Measurements from ENCODE around the gene KRT84.
"Not testable (repeated sequence)": the region's sequence is repeated elsewhere in the genome, so short reads cannot be mapped to it uniquely, and the experiment has no call there.

Gene KRT84

GRCh38 chr12:52411815-52412214, 26.4 kb upstream of the KRT84 start:
- no peak for DNase-seq (ENCODE audit: low read depth in 2 of 2)

DNA sequence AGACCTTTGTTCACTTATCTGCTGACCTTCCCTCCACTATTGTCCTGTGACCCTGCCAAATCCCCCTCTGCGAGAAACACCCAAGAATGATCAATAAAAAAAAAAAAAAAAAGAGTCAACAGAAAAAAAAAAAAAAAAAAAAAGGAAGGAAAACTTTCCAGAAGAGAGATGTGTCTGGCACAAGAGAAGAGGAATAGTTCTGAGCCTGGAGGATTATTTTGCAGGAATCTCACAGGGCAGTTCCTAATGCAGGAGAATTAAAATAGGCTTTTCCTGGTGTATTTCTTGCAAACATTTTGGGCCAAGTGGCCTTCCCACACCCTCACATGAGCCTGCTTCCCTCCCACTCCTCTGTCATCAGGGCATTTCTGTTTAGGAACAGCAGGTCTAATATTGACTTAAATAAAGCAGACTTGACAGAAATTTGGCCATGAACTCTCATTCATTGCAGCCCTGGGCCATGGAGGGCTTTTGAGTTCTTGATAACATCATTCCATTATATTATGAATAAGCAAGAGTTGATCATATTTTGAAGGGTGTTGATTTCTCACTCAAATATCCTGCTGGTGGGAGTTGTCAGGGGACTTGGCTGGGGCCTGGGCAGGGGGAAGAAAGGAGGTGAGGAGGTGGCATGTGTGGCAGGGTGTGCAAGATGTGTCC, 25.3 kb upstream of the KRT84 start:
- DNase-seq (ENCODE audit: low read depth in 2 of 2), result not testable (repeated sequence)

DNA sequence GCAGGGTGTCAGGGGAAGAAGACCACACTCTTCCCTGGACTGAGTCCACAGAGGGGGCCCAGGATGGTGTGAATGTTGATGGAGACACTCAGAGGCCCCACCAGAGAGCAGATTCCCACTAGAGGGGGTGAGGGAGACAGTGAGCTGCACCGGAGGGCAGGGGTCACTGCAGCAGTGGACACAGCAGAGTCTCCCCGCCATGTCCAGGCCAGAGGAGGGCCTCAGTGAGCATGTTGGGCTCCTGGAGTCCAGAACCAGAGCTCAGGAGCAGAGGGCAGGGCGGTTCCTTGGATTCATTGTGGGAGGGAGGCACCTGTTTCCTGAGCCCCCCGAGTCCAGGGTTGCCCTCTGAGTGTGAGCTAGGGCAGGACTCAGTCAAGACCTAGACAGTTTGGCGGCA, 22.5 kb upstream of the KRT84 start:
- DNase-seq (ENCODE audit: low read depth in 2 of 2), result no peak

GRCh38 chr12:52405922-52406385, 20.5 kb upstream of the KRT84 start, which contains the start of gene KRT82:
Gene KRT82 (minus strand): TSS chr12:52406335. CDS start chr12:52406277, 58 bp downstream.
- no peak for DNase-seq (ENCODE audit: low read depth in 2 of 2)

- no peak for DNase-seq (ENCODE audit: low read depth in 2 of 2)
These were observed 19.5 kb upstream of the KRT84 start for GRCh38 chr12:52404951-52405350.

DNA sequence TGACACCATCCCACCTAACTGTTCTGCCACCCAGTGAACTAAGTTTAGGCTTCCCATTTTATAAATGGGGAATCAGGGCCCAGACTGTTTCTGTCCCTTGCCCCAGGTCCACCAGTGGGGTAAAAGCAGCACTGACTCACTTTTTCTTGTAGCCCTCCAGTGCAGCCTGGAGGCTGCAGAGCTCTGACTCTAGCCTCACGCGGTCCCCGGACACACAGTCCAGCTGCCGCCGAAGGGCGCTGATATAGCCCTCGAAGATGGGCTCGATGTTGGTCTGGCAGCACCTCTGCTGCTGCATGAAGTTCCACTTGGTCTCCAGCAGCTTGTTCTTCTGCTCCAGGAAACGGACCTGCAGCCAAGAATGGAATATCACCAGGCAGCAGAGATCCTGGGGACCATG, 18.1 kb upstream of the KRT84 start:
- DNase-seq (ENCODE audit: low read depth in 2 of 2), result no peak

DNA sequence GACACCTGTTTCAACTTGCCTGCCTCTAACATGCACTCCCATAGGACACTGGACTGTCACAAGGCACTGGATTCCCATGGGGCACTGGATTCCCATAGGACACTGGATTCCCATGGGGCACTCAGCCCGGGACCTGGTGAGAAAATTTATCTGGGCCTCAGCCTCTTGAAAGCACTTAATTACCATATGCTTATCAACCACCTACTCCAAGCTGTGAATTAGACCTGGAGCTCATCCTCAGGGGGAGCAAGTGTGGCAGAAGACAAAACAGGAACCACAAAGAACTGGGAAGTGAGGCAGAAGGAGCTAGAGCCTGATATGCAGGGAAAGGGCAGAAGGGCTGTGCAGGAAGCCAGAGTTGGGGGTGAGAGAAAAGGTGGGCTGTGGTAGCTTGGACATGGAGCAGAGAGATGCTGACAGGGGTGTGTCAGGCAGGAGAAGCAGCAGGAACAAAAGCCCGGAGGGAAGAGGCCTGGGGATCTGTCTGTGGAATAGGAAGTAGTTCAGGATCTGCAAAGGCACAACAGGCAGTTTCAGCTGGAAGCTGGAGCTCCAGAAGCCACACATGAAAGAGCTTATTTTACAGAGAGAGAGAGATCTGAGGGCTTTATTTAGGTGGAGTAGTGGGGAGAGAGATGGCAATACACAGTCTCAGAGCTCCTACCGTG, 17.6 kb upstream of the KRT84 start:
- no peak for DNase-seq (ENCODE audit: low read depth in 2 of 2)

- no peak for DNase-seq (ENCODE audit: low read depth in 2 of 2)
These were observed 16.9 kb upstream of the KRT84 start for GRCh38 chr12:52402377-52402776.

DNA sequence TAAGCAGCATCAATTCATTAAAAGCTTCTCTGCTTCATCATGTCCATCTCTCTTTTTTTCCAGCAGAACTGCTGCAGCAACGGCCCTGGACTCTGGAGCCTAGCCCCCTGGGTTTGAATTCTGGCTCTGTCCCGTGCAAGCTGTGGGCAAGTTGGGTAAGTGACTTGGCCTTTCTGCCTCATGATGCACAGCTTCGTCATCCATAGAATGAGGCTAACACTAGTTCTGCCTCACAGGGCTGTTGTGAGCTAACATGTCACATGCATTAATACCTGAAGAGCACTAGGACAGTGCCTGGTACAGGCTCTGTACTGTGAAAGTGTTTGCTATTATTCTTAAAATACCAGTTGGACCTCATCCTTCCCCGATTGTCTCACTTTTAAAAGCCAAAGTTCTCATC, 16.5 kb upstream of the KRT84 start:
- no peak for DNase-seq (ENCODE audit: low read depth in 2 of 2)

DNA sequence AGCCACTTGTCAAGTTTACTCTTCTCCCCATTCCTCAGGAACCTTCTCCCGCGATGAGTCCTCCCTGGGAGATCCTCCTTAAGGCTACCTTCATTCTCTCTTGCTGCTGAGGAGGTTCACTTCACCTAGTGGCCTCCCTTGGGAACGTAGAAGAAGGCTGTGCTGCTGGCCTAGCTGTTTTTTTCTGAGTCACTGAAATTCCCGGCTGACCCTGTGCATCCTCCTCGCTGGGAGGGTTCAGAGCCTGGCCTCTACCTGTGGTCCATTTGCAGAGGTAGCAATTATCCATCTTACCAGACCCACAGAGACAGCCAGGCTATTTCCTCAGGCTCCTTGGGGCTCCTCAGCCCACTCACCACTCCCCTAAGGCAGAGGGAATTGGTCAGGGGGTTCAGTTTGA, 16.1 kb upstream of the KRT84 start:
- no peak for DNase-seq (ENCODE audit: low read depth in 2 of 2)

GRCh38 chr12:52400906-52401305, 15.5 kb upstream of the KRT84 start:
- no peak for DNase-seq (ENCODE audit: low read depth in 2 of 2)

DNA sequence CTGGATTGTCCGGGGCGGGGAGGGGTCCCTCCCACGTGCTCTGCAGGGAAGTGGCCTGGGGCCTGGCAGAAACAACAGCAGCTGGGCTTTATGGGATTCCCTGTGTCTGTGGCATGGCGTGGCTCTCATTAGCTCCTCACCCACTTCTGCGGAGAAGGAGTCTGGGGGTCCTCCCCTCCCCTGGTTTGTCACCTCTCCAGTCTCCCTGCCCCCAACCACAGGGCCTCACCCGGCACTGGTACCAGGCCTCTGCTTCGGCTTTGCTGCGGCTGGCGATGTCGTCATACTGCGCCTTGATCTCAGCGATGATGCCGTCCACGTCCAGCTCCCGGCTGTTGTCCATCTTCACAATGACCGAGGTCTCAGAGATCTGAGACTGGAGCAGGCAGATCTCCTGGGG, 14.3 kb upstream of the KRT84 start:
- DNase-seq (ENCODE audit: low read depth in 2 of 2), result no peak

DNA sequence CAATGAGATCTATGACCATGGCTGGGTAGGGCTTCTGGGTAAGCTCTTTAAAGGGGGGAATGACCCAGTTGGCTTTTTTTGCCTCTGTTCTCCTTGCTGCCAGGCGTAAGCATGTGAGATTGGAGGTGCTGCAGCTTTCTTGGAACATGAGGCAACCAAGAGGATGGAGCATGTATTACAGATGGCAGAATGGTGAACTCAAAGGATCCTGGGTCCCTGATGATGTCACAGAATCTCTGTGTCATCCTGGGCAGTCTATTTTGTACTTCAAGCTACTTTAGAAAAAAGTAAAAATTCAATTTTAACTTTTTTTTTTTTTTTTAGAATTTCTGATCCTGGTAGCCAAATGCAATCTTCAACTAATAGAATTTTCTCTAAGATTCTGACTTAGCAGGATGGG, 12.7 kb upstream of the KRT84 start:
- DNase-seq (ENCODE audit: low read depth in 2 of 2), result no peak

DNA sequence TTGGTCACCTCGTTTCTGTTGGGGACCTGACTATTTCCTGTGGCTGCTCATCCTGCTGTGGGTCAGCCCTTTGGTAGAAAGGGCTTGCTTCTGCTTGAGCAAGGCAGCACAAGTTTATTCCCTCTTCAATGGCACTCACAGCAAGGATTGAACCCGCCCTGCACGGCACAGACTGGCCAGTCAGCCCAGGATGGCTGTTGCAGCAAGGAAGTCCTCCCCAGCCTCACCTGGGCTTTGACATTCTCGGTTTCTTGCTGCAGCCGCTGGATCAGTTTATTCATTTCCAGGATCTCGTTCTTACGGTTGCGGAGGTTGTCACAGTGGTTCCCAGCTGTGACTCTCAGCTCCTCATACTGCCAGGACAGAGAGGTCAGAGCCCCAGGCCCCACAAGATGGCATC, 11.2 kb upstream of the KRT84 start:
- no peak for DNase-seq (ENCODE audit: low read depth in 2 of 2)

GRCh38 chr12:52395761-52396434, 10.4 kb upstream of the KRT84 start:
- DNase-seq (ENCODE audit: low read depth in 2 of 2), result no peak

DNA sequence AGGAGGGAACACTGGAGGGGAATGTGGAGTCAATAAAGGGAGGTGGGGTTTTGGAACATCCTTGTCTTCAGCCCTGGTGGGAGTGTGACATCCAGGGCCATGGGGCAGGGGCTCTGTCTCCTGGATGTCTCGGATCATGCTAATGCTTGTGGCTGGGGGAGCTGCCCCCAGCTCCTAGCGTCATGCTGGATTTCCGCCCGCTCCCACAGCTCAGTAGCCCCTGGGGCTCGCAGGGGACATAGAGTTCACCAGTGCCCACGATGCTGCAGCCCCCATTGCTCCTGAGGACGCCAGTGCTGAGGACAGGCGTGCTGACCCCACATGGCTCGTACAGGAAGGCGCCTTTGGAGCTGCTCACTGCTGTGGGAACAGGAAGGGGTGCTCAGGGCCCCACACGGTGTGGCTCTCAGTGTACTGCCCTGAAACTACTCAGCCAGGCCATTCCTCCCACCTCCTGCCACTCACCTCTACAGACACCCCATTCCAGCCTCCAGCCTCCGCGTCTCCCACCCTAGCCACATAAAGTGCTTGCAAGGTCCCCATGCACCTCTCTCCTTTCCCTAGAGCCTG, 9.5 kb upstream of the KRT84 start:
- no peak for DNase-seq (ENCODE audit: low read depth in 2 of 2)

GRCh38 chr12:52392465-52393007, 7.1 kb upstream of the KRT84 start:
- no peak for DNase-seq (ENCODE audit: low read depth in 2 of 2)

- DNase-seq (ENCODE audit: low read depth in 2 of 2), result no peak
These were observed 6.2 kb upstream of the KRT84 start for GRCh38 chr12:52391618-52392002.

DNA sequence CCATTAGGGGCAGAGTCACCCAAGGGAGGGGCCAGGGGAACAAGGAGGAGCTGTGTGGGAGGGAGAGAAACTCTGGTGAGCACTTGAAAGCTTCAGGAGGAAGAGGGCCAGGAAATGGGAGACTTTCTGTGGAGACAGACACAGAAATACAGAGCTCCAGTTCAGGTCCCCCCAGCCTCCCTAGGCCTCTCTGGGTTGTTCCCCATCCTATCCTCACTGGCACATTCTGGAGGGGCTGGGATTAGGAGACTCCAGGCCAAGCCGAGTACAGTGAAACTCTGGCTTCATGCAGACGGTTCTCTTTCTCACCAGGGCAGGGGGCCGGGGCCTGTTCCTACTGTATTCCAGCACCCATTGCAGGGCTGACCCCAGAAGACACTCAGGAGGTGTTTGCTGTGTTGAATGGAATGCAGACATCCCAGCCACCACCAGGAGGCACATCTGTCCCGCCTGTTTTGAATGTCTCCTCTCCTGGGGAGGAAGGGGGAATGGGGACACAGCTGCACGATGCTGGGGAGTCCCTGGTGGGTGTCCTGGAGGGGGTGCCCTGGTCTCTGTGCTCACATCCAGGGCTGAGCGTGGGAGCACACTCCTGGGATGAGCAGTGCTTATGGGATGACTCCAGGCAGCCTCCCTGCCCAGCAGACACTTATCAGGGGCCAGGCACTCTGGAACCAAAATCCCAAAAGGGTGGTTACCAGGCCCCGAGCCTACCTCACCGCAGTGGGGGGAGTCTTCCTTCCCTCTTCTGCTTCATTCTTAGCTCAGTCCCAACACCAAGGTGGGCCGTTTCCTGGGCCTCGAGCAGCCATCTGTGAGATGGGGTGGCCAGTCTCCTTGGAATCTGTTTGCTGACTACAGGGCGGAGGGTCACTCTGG, 5.5 kb upstream of the KRT84 start:
- no peak for DNase-seq (ENCODE audit: low read depth in 2 of 2)

- no peak for DNase-seq (ENCODE audit: low read depth in 2 of 2)
These were observed 4.1 kb upstream of the KRT84 start for GRCh38 chr12:52389313-52390207.
